Hematopoietic multipotent progenitor cell treated with erythropoietin and hydrocortisone succinate and interleukin-3 and kit ligand, for 17 days (in vitro differentiated cells): ENCODE measurements around the gene ZNF81.
"Not testable (repeated sequence)": the region's sequence is repeated elsewhere in the genome, so short reads cannot be mapped to it uniquely, and the experiment has no call there.

Source experiments
- DNase-seq: peaks from one replicate; pipeline ENCODE4 v3.0.0-alpha.2; 2015; ENCODE audit warnings: low spot score

Gene ZNF81

GRCh38 chrX:47844117-47844516 lies 7.4 kb downstream of the ZNF81 start:
- no peak for DNase-seq

- DNase-seq: no peak
Observed at GRCh38 chrX:47846040-47846439, 9.3 kb downstream of the ZNF81 start.

GRCh38 chrX:47849778-47850177 lies 13.1 kb downstream of the ZNF81 start:
- DNase-seq: no peak

- DNase-seq: not testable (repeated sequence)
Observed at GRCh38 chrX:47850389-47850788, 13.7 kb downstream of the ZNF81 start.

GRCh38 chrX:47850901-47851300 lies 14.2 kb downstream of the ZNF81 start:
- no peak for DNase-seq

GRCh38 chrX:47854474-47854873 lies 17.8 kb downstream of the ZNF81 start:
- peak; percentile 9 for DNase-seq

GRCh38 chrX:47859686-47860085 lies 23.0 kb downstream of the ZNF81 start:
- no peak for DNase-seq

- no peak for DNase-seq
Observed at GRCh38 chrX:47862680-47863079, 26.0 kb downstream of the ZNF81 start.

- no peak for DNase-seq
Observed at GRCh38 chrX:47863187-47863586, 26.5 kb downstream of the ZNF81 start.

GRCh38 chrX:47864300-47864699 lies 27.6 kb downstream of the ZNF81 start:
- no peak for DNase-seq

- no peak for DNase-seq
Observed at GRCh38 chrX:47864785-47865184, 28.1 kb downstream of the ZNF81 start.

GRCh38 chrX:47873123-47873522 lies 36.4 kb downstream of the ZNF81 start:
- no peak for DNase-seq

GRCh38 chrX:47877327-47877726 lies 40.6 kb downstream of the ZNF81 start:
- DNase-seq: no peak

GRCh38 chrX:47878198-47878597 lies 41.5 kb downstream of the ZNF81 start:
- DNase-seq: no peak

GRCh38 chrX:47879463-47879862 lies 42.8 kb downstream of the ZNF81 start:
- DNase-seq: no peak

GRCh38 chrX:47880927-47881326 lies 44.2 kb downstream of the ZNF81 start:
- DNase-seq: no peak

GRCh38 chrX:47885501-47885900 lies 48.8 kb downstream of the ZNF81 start:
- DNase-seq: no peak

GRCh38 chrX:47898024-47898423 lies 61.3 kb downstream of the ZNF81 start:
- no peak for DNase-seq

- DNase-seq: no peak
Observed at GRCh38 chrX:47900833-47901232, 64.1 kb downstream of the ZNF81 start.

GRCh38 chrX:47902161-47902560 lies 65.5 kb downstream of the ZNF81 start:
- no peak for DNase-seq

GRCh38 chrX:47915886-47916493 lies 79.3 kb downstream of the ZNF81 start:
- no peak for DNase-seq

- DNase-seq: no peak
Observed at GRCh38 chrX:47918274-47918673, 81.6 kb downstream of the ZNF81 start.

- DNase-seq: no peak
Observed at GRCh38 chrX:47927212-47927611, 90.5 kb downstream of the ZNF81 start.

GRCh38 chrX:47931970-47932369 lies 95.3 kb downstream of the ZNF81 start:
- DNase-seq: not testable (repeated sequence)

GRCh38 chrX:47933946-47934345 lies 97.2 kb downstream of the ZNF81 start:
- DNase-seq: no peak
